IMR-90 (cell line): ENCODE results near the gene POLR2L. TPM values are rescaled to one million over a fixed set of nuclear protein-coding genes. Genes with fewer than 3 reads are reported as not detected.

Experiments
- ATAC-seq: fragments of 200-7000 bp; cut with Tn5 transposase; 2 replicates; pipeline ENCODE4 v1.9.1; 2020; ENCODE audit warnings: low read depth, mild to moderate bottlenecking, moderate library complexity
- BruUV-seq: library from RNA; stranded (reverse); fragments of 400-500 nt; replicated peaks from 2 replicates; lab custom pipeline; 2021; lab: Mats Ljungman, UMichigan
- CTCF ChIA-PET: fragments of 300-600 bp; formaldehyde crosslinking; extraction: SDS; loops from one replicate; lab custom pipeline; 2021; ENCODE audit warnings: antibody characterized with exemption; lab: Yijun Ruan, JAX
- POLR2A ChIA-PET: fragments of 300-600 bp; sonication (Branson Sonifier 250); formaldehyde crosslinking; loops from one replicate; lab custom pipeline; 2022; ENCODE audit warnings: antibody characterized with exemption; ENCODE audit not compliant: unreplicated experiment; lab: Charles Lee
- DNase-seq: peaks from one replicate; pipeline ENCODE4 v3.0.0; 2013
- H2AFZ ChIP-seq: replicated peaks from 2 replicates; pipeline ENCODE3; 2013; ENCODE audit warnings: low read length, mild to moderate bottlenecking; ENCODE audit not compliant: poor library complexity
- H2AK5ac ChIP-seq: 2 replicates; pipeline ENCODE4 v1.6.1; 2013; ENCODE audit warnings: low read depth, low read length, inconsistent platforms
- H2AK9ac ChIP-seq: replicated peaks from 2 replicates; pipeline ENCODE3; 2013; ENCODE audit warnings: mild to moderate bottlenecking, low read depth, low read length, moderate library complexity; ENCODE audit not compliant: poor library complexity
- H2BK120ac ChIP-seq: 2 replicates; pipeline ENCODE4 v1.6.1; 2013; ENCODE audit warnings: low read depth, low read length, inconsistent platforms
- H2BK15ac ChIP-seq: 3 replicates; pipeline ENCODE4 v1.6.1; 2013; ENCODE audit warnings: low read depth, low read length, inconsistent platforms
- H2BK20ac ChIP-seq: 2 replicates; pipeline ENCODE4 v1.6.1; 2013; ENCODE audit warnings: low read depth, mild to moderate bottlenecking, inconsistent platforms, low read length, moderate library complexity
- H2BK5ac ChIP-seq: 2 replicates; pipeline ENCODE4 v1.6.1; 2013; ENCODE audit warnings: mild to moderate bottlenecking, low read depth, low read length, inconsistent platforms; ENCODE audit not compliant: poor library complexity, severe bottlenecking
- H3K14ac ChIP-seq: replicated peaks from 2 replicates; pipeline ENCODE4 v1.6.1; 2013; ENCODE audit warnings: low read depth, low read length, inconsistent platforms
- H3K18ac ChIP-seq: 2 replicates; pipeline ENCODE4 v1.6.1; 2013; ENCODE audit warnings: low read depth, low read length, control low read depth
- H3K23ac ChIP-seq: 2 replicates; pipeline ENCODE4 v1.6.1; 2013; ENCODE audit warnings: low read depth, low read length, inconsistent platforms
- H3K27ac ChIP-seq: 2 replicates; pipeline ENCODE4 v1.5.1; 2013; ENCODE audit warnings: mild to moderate bottlenecking, control low read depth, low read length; ENCODE audit not compliant: insufficient read depth
- H3K27me3 ChIP-seq: 2 replicates; pipeline ENCODE4 v1.6.1; 2013; ENCODE audit warnings: low read length; ENCODE audit not compliant: control insufficient read depth, insufficient read depth
- H3K36me3 ChIP-seq: 2 replicates; pipeline ENCODE4 v1.6.1; 2013; ENCODE audit warnings: low read length, mixed read lengths; ENCODE audit not compliant: control insufficient read depth, insufficient read depth
- H3K4ac ChIP-seq: 2 replicates; pipeline ENCODE4 v1.6.1; 2013; ENCODE audit warnings: low read depth, low read length, inconsistent platforms
- H3K4me1 ChIP-seq: 2 replicates; pipeline ENCODE4 v1.6.1; 2013; ENCODE audit warnings: low read length, mixed read lengths; ENCODE audit not compliant: control insufficient read depth, insufficient read depth
- H3K4me2 ChIP-seq: 2 replicates; pipeline ENCODE4 v1.6.1; 2013; ENCODE audit warnings: low read depth, mild to moderate bottlenecking, control low read depth, low read length, moderate library complexity
- H3K4me3 ChIP-seq: 2 replicates; pipeline ENCODE4 v1.5.1; 2013; ENCODE audit warnings: low read depth, mild to moderate bottlenecking, control low read depth, low read length, moderate library complexity; ENCODE audit not compliant: insufficient read depth
- H3K56ac ChIP-seq: 2 replicates; pipeline ENCODE4 v1.6.1; 2013; ENCODE audit warnings: low read length, inconsistent platforms; ENCODE audit not compliant: insufficient read depth; ENCODE audit errors: extremely low read depth
- H3K79me1 ChIP-seq, 2 experiments: 2 replicates each; pipeline ENCODE4 v1.6.1; 2013; ENCODE audit warnings: low read length in 2 of 2, inconsistent platforms in 1 of 2, low read depth in 1 of 2
- H3K9ac ChIP-seq: 2 replicates; pipeline ENCODE4 v1.6.1; 2013; ENCODE audit warnings: low read depth, low read length, control low read depth
- H3K9me1 ChIP-seq: 2 replicates; pipeline ENCODE4 v1.6.1; 2013; ENCODE audit warnings: low read length, inconsistent platforms; ENCODE audit not compliant: insufficient read depth
- H3K9me3 ChIP-seq: 2 replicates; pipeline ENCODE4 v1.6.1; 2013; ENCODE audit warnings: low read length; ENCODE audit not compliant: control insufficient read depth, insufficient read depth
- H4K20me1 ChIP-seq: 2 replicates; pipeline ENCODE4 v1.6.1; 2013; ENCODE audit warnings: low read length, inconsistent platforms; ENCODE audit not compliant: insufficient read depth
- H4K5ac ChIP-seq: 2 replicates; pipeline ENCODE4 v1.6.1; 2013; ENCODE audit warnings: mild to moderate bottlenecking, low read depth, low read length, control low read depth
- H4K8ac ChIP-seq, 2 experiments: 2 replicates each; pipeline ENCODE4 v1.6.1; 2013; ENCODE audit warnings: low read depth in 2 of 2, low read length in 2 of 2, control low read depth in 1 of 2, inconsistent platforms in 1 of 2
- H4K91ac ChIP-seq: 2 replicates; pipeline ENCODE4 v1.6.1; 2013; ENCODE audit warnings: low read depth, low read length, inconsistent platforms; ENCODE audit not compliant: insufficient read depth
- BHLHE40 ChIP-seq: fragments of 150-350 bp; IDR thresholded peaks from 2 replicates; pipeline ENCODE4 v1.6.1; 2016; ENCODE audit warnings: mild to moderate bottlenecking, low read depth, low read length
- CEBPB ChIP-seq: IDR thresholded peaks from 2 replicates; pipeline ENCODE4 v1.6.1; 2012; ENCODE audit warnings: low read depth, low read length, improper control_type of control experiment
- FOS ChIP-seq: fragments of 150-350 bp; IDR thresholded peaks from 2 replicates; pipeline ENCODE4 v1.6.1; 2016; ENCODE audit warnings: low read depth, low read length
- MAFK ChIP-seq: IDR thresholded peaks from 2 replicates; pipeline ENCODE4 v1.6.1; 2012; ENCODE audit warnings: low read depth, low read length, improper control_type of control experiment
- NFE2L2 ChIP-seq: fragments of 150-350 bp; IDR thresholded peaks from 2 replicates; pipeline ENCODE4 v1.6.1; 2016; ENCODE audit warnings: low read depth, mild to moderate bottlenecking, low read length
- POLR2A ChIP-seq: IDR thresholded peaks from 2 replicates; pipeline ENCODE4 v1.6.1; 2012; ENCODE audit warnings: mild to moderate bottlenecking, low read depth, low read length
- RAD21 ChIP-seq: IDR thresholded peaks from 2 replicates; pipeline ENCODE4 v1.6.1; 2012; ENCODE audit warnings: low read length, improper control_type of control experiment
- RCOR1 ChIP-seq: IDR thresholded peaks from 2 replicates; pipeline ENCODE4 v1.6.1; 2012; ENCODE audit warnings: mild to moderate bottlenecking, low read length, improper control_type of control experiment; ENCODE audit not compliant: insufficient replicate concordance
- SMC3 ChIP-seq: fragments of 150-350 bp; IDR thresholded peaks from 2 replicates; pipeline ENCODE4 v1.6.1; 2016; ENCODE audit warnings: low read depth, mild to moderate bottlenecking, antibody characterized with exemption, low read length, moderate library complexity
- WGBS, 2 experiments: methylation state at CpG; one replicate each; pipeline versions ENCODE4 v1.1.5 to v1.1.7; 2013; ENCODE audit warnings: missing lambda C conversion rate in 2 of 2; ENCODE audit not compliant: insufficient read length in 1 of 2; ENCODE audit errors: extremely low coverage in 2 of 2; 5-methylcytosine and 5-hydroxymethylcytosine counted together
- dilution Hi-C: fragments of 300-500 bp; cut with HindIII; formaldehyde crosslinking; loops from one replicate; pipeline ENCODE4 v1.14.3; 2018; ENCODE audit warnings: low sequenced_read_pairs; ENCODE audit not compliant: unreplicated experiment
- in situ Hi-C: fragments of 300-500 bp; cut with MboI; formaldehyde crosslinking; loops from 3 replicates; pipeline ENCODE4 v1.14.3; 2019; ENCODE audit warnings: low sequenced_read_pairs, inconsistent platforms, mixed read lengths
- intact Hi-C: fragments of 100-400 bp; cut with micrococcal nuclease; formaldehyde crosslinking; loops from 2 replicates; pipeline ENCODE4 v1.10.0; 2022
- polyA plus RNA-seq, 3 experiments: library from polyadenylated mRNA; depleted of rRNA; stranded (reverse); fragments of >200 nt; gene quantifications; 2 replicates each; pipeline ENCODE4 v1.2.3, GENCODE V29; 2012; ENCODE audit warnings: low replicate concordance in 1 of 3
- total RNA-seq: library from RNA; depleted of rRNA; stranded (reverse); fragments of >200 nt; gene quantifications from 2 replicates; pipeline ENCODE4 v1.2.3, GENCODE V29; 2012
- TF ChIP-seq, protein P1 (sequence below): fragments of 150-350 bp; IDR thresholded peaks from 2 replicates; pipeline ENCODE4 v1.6.1; 2017; ENCODE audit warnings: mild to moderate bottlenecking, antibody characterized with exemption, low read length, low read depth
- TF ChIP-seq, protein P2 (sequence below): fragments of 150-350 bp; IDR thresholded peaks from 2 replicates; pipeline ENCODE4 v1.6.1; 2016; ENCODE audit warnings: low read depth, mild to moderate bottlenecking, low read length, moderate library complexity, borderline replicate concordance

POLR2L gene
- total and polyA plus RNA-seq, 2 of the 4 experiments (the other 2 are of a cell fraction), result 44.4 to 416 TPM

DNA sequence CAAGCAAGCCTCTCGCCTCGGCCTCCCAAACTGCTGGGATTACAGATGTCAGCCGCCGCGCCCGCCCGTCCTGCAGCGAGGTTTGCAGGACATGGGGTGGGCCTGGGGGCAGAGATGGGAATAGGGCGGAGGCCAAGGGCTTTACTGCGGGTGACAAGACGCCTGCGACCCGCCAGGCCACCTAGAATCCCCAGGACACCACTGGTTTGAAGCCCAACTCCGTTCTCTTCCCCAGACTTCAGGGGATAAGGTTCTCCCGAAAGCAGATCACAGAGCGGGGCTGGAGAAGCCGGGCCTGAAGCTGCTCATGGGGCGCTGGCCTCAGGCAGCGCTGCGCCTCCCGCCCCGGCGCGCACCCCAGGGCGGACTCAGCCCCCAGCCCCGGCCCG is 354 bp downstream of the POLR2L start:
- CTCF ChIA-PET, result no interaction called here
- peak; percentile 0 for ATAC-seq

More for the DNA sequence above, 354 bp downstream of the POLR2L start:
- H3K27me3 ChIP-seq, result no peaks in the 10 kb centered on the region
- H3K4me2 ChIP-seq, result peak overlapping the region; percentile 87
- no peak overlapping the region for H4K5ac ChIP-seq
- H2AK5ac ChIP-seq, result peak overlapping the region; percentile 27; the same call in 1 of the 2 replicates
- in situ Hi-C loops, result no loop called here
- peaks cover 43% of the 10 kb centered on the region for H3K36me3 ChIP-seq
- H3K9me3 ChIP-seq, result no peaks in the 10 kb centered on the region
- H3K56ac ChIP-seq, result peak overlapping the region; percentile 70; the same call in 1 of the 2 replicates
- H3K23ac ChIP-seq, result peak overlapping the region; percentile 80; the same call in 1 of the 2 replicates
- peak overlapping the region; percentile 73 for H2BK5ac ChIP-seq
- peaks cover 21% of the 10 kb centered on the region for H3K9me1 ChIP-seq
- peak overlapping the region; percentile 79; the same call in 1 of the 2 replicates for H3K4ac ChIP-seq
- no peak for DNase-seq
- peaks cover 57% of the 10 kb centered on the region for H4K20me1 ChIP-seq
- H3K4me1 ChIP-seq, result peaks cover 37% of the 10 kb centered on the region
- H2BK20ac ChIP-seq, result no peak overlapping the region
- H2BK120ac ChIP-seq, result no peak overlapping the region
- peak overlapping the region; percentile 90 for H3K9ac ChIP-seq
- H2AK9ac ChIP-seq, result peak overlapping the region; percentile 99
- WGBS, 2 experiments, result 0% methylated on average over 4 of the region's 27 CpGs; no CpG with 5 or more reads in 1 of the 2 experiments
- peak overlapping the region; percentile 98 for H3K27ac ChIP-seq
- H4K91ac ChIP-seq, result no peak overlapping the region; the same call in 1 of the 2 replicates
- POLR2A ChIA-PET, result interaction anchor here (0.6 kb wide), 1 partner anchor 39 kb away, joined by 3 read pairs; no protein-coding TSS in a partner anchor
- dilution Hi-C loops, result no loop called here
- no peak overlapping the region for H3K18ac ChIP-seq
- peak overlapping the region; percentile 91 for H2AFZ ChIP-seq
- no peak overlapping the region for H2BK15ac ChIP-seq
- no peak overlapping the region; a peak in 1 of 4 replicates for H4K8ac ChIP-seq
- peak overlapping the region; percentile 65; the same call in 1 of the 2 replicates for H3K14ac ChIP-seq
- intact Hi-C loops, result loop anchor here (10.0 kb wide), 1 partner anchor 213 kb away; no protein-coding TSS in a partner anchor
- peak overlapping the region; percentile 98 for H3K4me3 ChIP-seq
- no TSS peak for BruUV-seq
- TF ChIP-seq NFE2L2 (no peak), BHLHE40 (no peak), FOS (no peak), POLR2A (no peak), SMC3 (no peak), CEBPB (no peak), MAFK (no peak), RCOR1 (no peak), RAD21 (no peak)
- TF ChIP-seq, protein P1, sequence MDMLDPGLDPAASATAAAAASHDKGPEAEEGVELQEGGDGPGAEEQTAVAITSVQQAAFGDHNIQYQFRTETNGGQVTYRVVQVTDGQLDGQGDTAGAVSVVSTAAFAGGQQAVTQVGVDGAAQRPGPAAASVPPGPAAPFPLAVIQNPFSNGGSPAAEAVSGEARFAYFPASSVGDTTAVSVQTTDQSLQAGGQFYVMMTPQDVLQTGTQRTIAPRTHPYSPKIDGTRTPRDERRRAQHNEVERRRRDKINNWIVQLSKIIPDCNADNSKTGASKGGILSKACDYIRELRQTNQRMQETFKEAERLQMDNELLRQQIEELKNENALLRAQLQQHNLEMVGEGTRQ, result no peak
- TF ChIP-seq, protein P2, sequence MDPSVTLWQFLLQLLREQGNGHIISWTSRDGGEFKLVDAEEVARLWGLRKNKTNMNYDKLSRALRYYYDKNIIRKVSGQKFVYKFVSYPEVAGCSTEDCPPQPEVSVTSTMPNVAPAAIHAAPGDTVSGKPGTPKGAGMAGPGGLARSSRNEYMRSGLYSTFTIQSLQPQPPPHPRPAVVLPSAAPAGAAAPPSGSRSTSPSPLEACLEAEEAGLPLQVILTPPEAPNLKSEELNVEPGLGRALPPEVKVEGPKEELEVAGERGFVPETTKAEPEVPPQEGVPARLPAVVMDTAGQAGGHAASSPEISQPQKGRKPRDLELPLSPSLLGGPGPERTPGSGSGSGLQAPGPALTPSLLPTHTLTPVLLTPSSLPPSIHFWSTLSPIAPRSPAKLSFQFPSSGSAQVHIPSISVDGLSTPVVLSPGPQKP, result no peak
- peaks cover 28 to 70% of the 10 kb centered on the region in 2 experiments; a peak in 3 of 4 replicates for H3K79me1 ChIP-seq
